HepG2 (cell line): ENCODE measurements around the gene SOX4. TPM values are rescaled to one million over a fixed set of nuclear protein-coding genes. Genes with fewer than 3 reads are reported as not detected.

Experiments used
- ATAC-seq: fragments of 200-7000 bp; cut with Tn5 transposase; 3 replicates; pipeline ENCODE4 v1.9.1; 2020; ENCODE audit warnings: mild to moderate bottlenecking, moderate library complexity
- BruUV-seq: library from RNA; stranded (reverse); fragments of 400-500 nt; replicated peaks from 2 replicates; lab custom pipeline; 2021; lab: Mats Ljungman, UMichigan
- CTCF ChIA-PET: fragments of 300-600 bp; formaldehyde crosslinking; extraction: SDS; loops from one replicate; lab custom pipeline; 2021; ENCODE audit warnings: low total read pairs, inconsistent platforms, low intra/inter-chr PET ratio; lab: Yijun Ruan, JAX
- POLR2A ChIA-PET: fragments of 350-600 bp; sonication (Branson Sonifier 250); formaldehyde crosslinking; loops from one replicate; lab custom pipeline; 2020; ENCODE audit warnings: antibody characterized with exemption, inconsistent platforms; lab: Yijun Ruan, JAX
- DNase-seq: peaks from one replicate; pipeline ENCODE4 v3.0.0-alpha.2; 2015; ENCODE audit warnings: low spot score
- FAIRE-seq: peaks from 3 replicates; lab custom pipeline; 2011; peaks lifted over from hg19 to GRCh38; lab: Jason Lieb, UNC
- H2AFZ ChIP-seq: one replicate; pipeline ENCODE4 v1.6.1; 2011; ENCODE audit warnings: low read length, inconsistent platforms
- H3K27ac ChIP-seq: fragments of 300-600 bp; 3 replicates; pipeline ENCODE4 v1.8.0; 2011; ENCODE audit warnings: mixed run types, mild to moderate bottlenecking, mixed read lengths, low read length, inconsistent platforms; ENCODE audit not compliant: insufficient read depth; ENCODE audit errors: extremely low read length
- H3K27me3 ChIP-seq, 2 experiments: fragments of 200-600 bp in 1 of 2; 2 replicates in 1 of 2; 3 replicates in 1 of 2; pipeline versions ENCODE4 v1.6.0 to v1.8.0; 2011; ENCODE audit warnings: low read length in 2 of 2, mild to moderate bottlenecking in 2 of 2, moderate library complexity in 2 of 2, inconsistent platforms in 1 of 2; ENCODE audit not compliant: insufficient read depth in 2 of 2, control insufficient read depth in 1 of 2
- H3K36me3 ChIP-seq, 2 experiments: fragments of 200-600 bp in 1 of 2; replicated peaks in 1 of 2; 2 replicates in 1 of 2; 3 replicates in 1 of 2; pipeline versions ENCODE4 v1.5.1 to v1.8.0; 2011; ENCODE audit warnings: low read length in 2 of 2, inconsistent platforms in 1 of 2; ENCODE audit not compliant: insufficient read depth in 2 of 2, control insufficient read depth in 1 of 2
- H3K4me1 ChIP-seq: 2 replicates; pipeline ENCODE4 v1.5.1; 2012; ENCODE audit warnings: low read length, inconsistent platforms; ENCODE audit not compliant: insufficient read depth
- H3K4me2 ChIP-seq: 2 replicates; pipeline ENCODE4 v1.6.0; 2011; ENCODE audit warnings: low read depth, low read length, inconsistent platforms
- H3K4me3 ChIP-seq, 3 experiments: fragments of 200-600 bp in 1 of 3; sonication (generic), shearing (Covaris generic) in 1 of 3; replicated peaks in 1 of 3; 2 replicates each; pipeline ENCODE4 v1.5.1; 2011 to 2016; ENCODE audit warnings: low read length in 3 of 3, inconsistent platforms in 2 of 3, low read depth in 2 of 3, mild to moderate bottlenecking in 2 of 3, control low read depth in 1 of 3, mixed read lengths in 1 of 3; ENCODE audit not compliant: insufficient read depth in 1 of 3
- H3K79me2 ChIP-seq: one replicate; pipeline ENCODE4 v1.6.1; 2011; ENCODE audit warnings: low read length, inconsistent platforms; ENCODE audit not compliant: insufficient read depth
- H3K9ac ChIP-seq: 2 replicates; pipeline ENCODE4 v1.6.0; 2011; ENCODE audit warnings: mild to moderate bottlenecking, low read depth, low read length, inconsistent platforms; ENCODE audit not compliant: insufficient read depth
- H3K9me3 ChIP-seq: 2 replicates; pipeline ENCODE4 v1.5.1; 2012; ENCODE audit warnings: mild to moderate bottlenecking, low read length
- H4K20me1 ChIP-seq: 2 replicates; pipeline ENCODE4 v1.6.0; 2011; ENCODE audit warnings: inconsistent platforms, mild to moderate bottlenecking, low read length, moderate library complexity; ENCODE audit not compliant: insufficient read depth
- ESRRA ChIP-seq: sonication (generic); formaldehyde crosslinking; IDR thresholded peaks from 2 replicates; pipeline ENCODE4 v1.5.1; 2020; ENCODE audit warnings: mild to moderate bottlenecking, low read depth, missing genetic modification reagents
- FOXK1 ChIP-seq: sonication (generic); formaldehyde crosslinking; IDR thresholded peaks from 2 replicates; pipeline ENCODE4 v1.4.0; 2020; ENCODE audit warnings: low read depth, missing genetic modification reagents, borderline replicate concordance
- HDAC1 ChIP-seq: sonication (generic); formaldehyde crosslinking; IDR thresholded peaks from 2 replicates; pipeline ENCODE4 v1.5.1; 2020; ENCODE audit warnings: mild to moderate bottlenecking, missing genetic modification reagents
- KLF15 ChIP-seq: sonication (generic); formaldehyde crosslinking; IDR thresholded peaks from 2 replicates; pipeline ENCODE4 v1.8.1; 2023; ENCODE audit warnings: borderline replicate concordance, mild to moderate bottlenecking, inconsistent platforms, missing genetic modification reagents, mixed read lengths
- MBD4 ChIP-seq: IDR thresholded peaks from 2 replicates; pipeline ENCODE4 v1.6.1; 2012; ENCODE audit warnings: low read length, inconsistent platforms, borderline replicate concordance
- PAF1 ChIP-seq: IDR thresholded peaks from 2 replicates; pipeline ENCODE4 v1.6.1; 2016; ENCODE audit warnings: missing genetic modification reagents, missing compliant biosample characterization
- PAX8 ChIP-seq: sonication (generic); formaldehyde crosslinking; IDR thresholded peaks from 2 replicates; pipeline ENCODE4 v1.8.0; 2022; ENCODE audit warnings: mild to moderate bottlenecking, missing genetic modification reagents, borderline replicate concordance
- SMAD3 ChIP-seq: sonication (generic); formaldehyde crosslinking; IDR thresholded peaks from 2 replicates; pipeline ENCODE4 v1.4.0; 2020; ENCODE audit warnings: missing genetic modification reagents
- SP2 ChIP-seq: sonication (generic); formaldehyde crosslinking; IDR thresholded peaks from 2 replicates; pipeline ENCODE4 v1.5.1; 2020; ENCODE audit warnings: mild to moderate bottlenecking, missing genetic modification reagents
- SP5 ChIP-seq: IDR thresholded peaks from 2 replicates; pipeline ENCODE4 v1.6.1; 2016; ENCODE audit warnings: low read depth, borderline replicate concordance
- SUZ12 ChIP-seq: fragments of 150-350 bp; IDR thresholded peaks from 2 replicates; pipeline ENCODE4 v1.6.1; 2014; ENCODE audit warnings: low read depth, low read length
- TBL1XR1 ChIP-seq: fragments of 150-350 bp; IDR thresholded peaks from 2 replicates; pipeline ENCODE4 v1.6.1; 2014; ENCODE audit warnings: borderline replicate concordance, low read length; ENCODE audit not compliant: partially characterized antibody
- WIZ ChIP-seq: sonication (generic); formaldehyde crosslinking; IDR thresholded peaks from 2 replicates; pipeline ENCODE4 v1.5.1; 2020; ENCODE audit warnings: mild to moderate bottlenecking, missing genetic modification reagents
- ZFP62 ChIP-seq: sonication (generic); formaldehyde crosslinking; IDR thresholded peaks from 2 replicates; pipeline ENCODE4 v1.4.0; 2020; ENCODE audit warnings: missing genetic modification reagents
- ZNF329 ChIP-seq: sonication (generic); formaldehyde crosslinking; IDR thresholded peaks from 2 replicates; pipeline ENCODE4 v1.9.0; 2021; ENCODE audit warnings: low read depth, mild to moderate bottlenecking, missing genetic modification reagents
- ZNF557 ChIP-seq: sonication (generic); formaldehyde crosslinking; IDR thresholded peaks from 2 replicates; pipeline ENCODE4 v1.4.0; 2020; ENCODE audit warnings: missing genetic modification reagents
- ZNF724P ChIP-seq: sonication (generic); formaldehyde crosslinking; IDR thresholded peaks from 2 replicates; pipeline ENCODE4 v1.8.0; 2022; ENCODE audit warnings: missing genetic modification reagents, borderline replicate concordance
- WGBS: methylation state at CpG from one replicate; pipeline ENCODE4 v1.1.6; 2017; ENCODE audit warnings: low lambda C conversion rate; 5-methylcytosine and 5-hydroxymethylcytosine counted together
- in situ Hi-C: cut with HindIII; loops from 2 replicates; pipeline ENCODE4 v1.10.0; 2017; ENCODE audit warnings: low pct_unique_long_range_greater_than_20kb; ENCODE audit not compliant: extremely low pct_ligation_motif_present
- intact Hi-C: fragments of 100-400 bp; cut with micrococcal nuclease; formaldehyde crosslinking; loops from one replicate; pipeline ENCODE4 v1.10.0; 2022; ENCODE audit not compliant: unreplicated experiment
- polyA plus RNA-seq, 8 experiments: library from polyadenylated mRNA; depleted of rRNA in 3 of 8; stranded (reverse) in 7 of 8; unstranded in 1 of 8; fragments of >200 nt; fragmentation: Illumina TruSeq in 4 of 8; extraction: Trizol in 4 of 8; gene quantifications; 2 replicates each; pipeline versions ENCODE4 v1.2.1 to v1.2.3, GENCODE V29; 2011 to 2016; ENCODE audit warnings: low read depth in 4 of 8, missing spikeins in 1 of 8, mixed read lengths in 1 of 8; ENCODE audit not compliant: insufficient read depth in 1 of 8
- total RNA-seq, 5 experiments: library from RNA; depleted of rRNA; stranded (reverse); fragments of >200 nt; fragmentation: Illumina TruSeq; extraction: Trizol; gene quantifications; 2 replicates each; pipeline ENCODE4 v1.2.3, GENCODE V29; 2016; ENCODE audit warnings: low read depth in 1 of 5
- TF ChIP-seq, protein P1 (sequence below): IDR thresholded peaks from 2 replicates; pipeline ENCODE4 v1.6.1; 2012; ENCODE audit warnings: inconsistent platforms
- TF ChIP-seq, protein P2 (sequence below): sonication (generic); formaldehyde crosslinking; IDR thresholded peaks from 2 replicates; pipeline ENCODE4 v1.8.0; 2022; ENCODE audit warnings: mild to moderate bottlenecking, missing genetic modification reagents

Gene SOX4
- total and polyA plus RNA-seq, 2 of the 13 experiments (the other 11 are each of a cell fraction or from before 2014, with no cell fraction given), result 2.6 to 3.4 TPM

GRCh38 chr6:21612067-21612745 lies 18.7 kb downstream of the SOX4 start:
- Histone ChIP-seq H3K79me2 (no peaks in the 10 kb centered on the region), H3K9ac (no peak overlapping the region), H3K4me3 (no peak overlapping the region), H3K4me1 (no peaks in the 10 kb centered on the region), H3K9me3 (no peaks in the 10 kb centered on the region), H3K4me2 (no peak overlapping the region), H3K27me3 (no peaks in the 10 kb centered on the region; a peak in 1 of 5 replicates), H2AFZ (no peak overlapping the region), H3K27ac (no peak overlapping the region), H3K36me3 (no peaks in the 10 kb centered on the region), H4K20me1 (no peaks in the 10 kb centered on the region)
- CTCF ChIA-PET, result no interaction called here
- FAIRE-seq (no peak), DNase-seq (no peak), ATAC-seq (no peak)
- in situ Hi-C loops, result no loop called here
- no TSS peak for BruUV-seq
- intact Hi-C loops, result no loop called here
- no peak for TF ChIP-seq HDAC1 (CRISPR knock-in tag)
- no peak for TF ChIP-seq SUZ12
- TF ChIP-seq ZNF557, result no peak
- TF ChIP-seq SMAD3, result no peak
- TF ChIP-seq ESRRA (CRISPR knock-in tag), result no peak
- TF ChIP-seq FOXK1 (CRISPR knock-in tag), result no peak
- TF ChIP-seq ZNF724P, result no peak
- TF ChIP-seq ZFP62 (CRISPR knock-in tag), result no peak
- TF ChIP-seq PAF1, result no peak
- TF ChIP-seq WIZ (CRISPR knock-in tag), result no peak
- TF ChIP-seq SP2, result no peak
- no peak for TF ChIP-seq TBL1XR1
- TF ChIP-seq, protein P1, sequence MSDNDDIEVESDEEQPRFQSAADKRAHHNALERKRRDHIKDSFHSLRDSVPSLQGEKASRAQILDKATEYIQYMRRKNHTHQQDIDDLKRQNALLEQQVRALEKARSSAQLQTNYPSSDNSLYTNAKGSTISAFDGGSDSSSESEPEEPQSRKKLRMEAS, result no peak
- no peak for TF ChIP-seq ZNF329 (CRISPR knock-in tag)
- TF ChIP-seq PAX8 (CRISPR knock-in tag), result no peak
- no peak for TF ChIP-seq MBD4
- TF ChIP-seq, protein P2, sequence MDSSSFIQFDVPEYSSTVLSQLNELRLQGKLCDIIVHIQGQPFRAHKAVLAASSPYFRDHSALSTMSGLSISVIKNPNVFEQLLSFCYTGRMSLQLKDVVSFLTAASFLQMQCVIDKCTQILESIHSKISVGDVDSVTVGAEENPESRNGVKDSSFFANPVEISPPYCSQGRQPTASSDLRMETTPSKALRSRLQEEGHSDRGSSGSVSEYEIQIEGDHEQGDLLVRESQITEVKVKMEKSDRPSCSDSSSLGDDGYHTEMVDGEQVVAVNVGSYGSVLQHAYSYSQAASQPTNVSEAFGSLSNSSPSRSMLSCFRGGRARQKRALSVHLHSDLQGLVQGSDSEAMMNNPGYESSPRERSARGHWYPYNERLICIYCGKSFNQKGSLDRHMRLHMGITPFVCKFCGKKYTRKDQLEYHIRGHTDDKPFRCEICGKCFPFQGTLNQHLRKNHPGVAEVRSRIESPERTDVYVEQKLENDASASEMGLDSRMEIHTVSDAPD (CRISPR knock-in tag), result no peak
- no peak for TF ChIP-seq KLF15 (CRISPR knock-in tag)
- no peak for TF ChIP-seq SP5 (CRISPR knock-in tag)
- WGBS, result 48% methylated on average over 6 of the region's 6 CpGs
- POLR2A ChIA-PET, result no interaction called here
